NB4 (cell line): ENCODE data around the gene DNAJC9.

Source experiments
- POLR2A ChIP-seq: IDR thresholded peaks from 2 replicates; pipeline ENCODE4 v1.6.1; 2011; ENCODE audit warnings: mild to moderate bottlenecking; ENCODE audit not compliant: insufficient read length; ENCODE audit errors: extremely low read depth
- TF ChIP-seq, protein P1 (sequence below): IDR thresholded peaks from one replicate; pipeline ENCODE4 v1.5.1; 2012; ENCODE audit warnings: low read depth, low read length

DNA sequence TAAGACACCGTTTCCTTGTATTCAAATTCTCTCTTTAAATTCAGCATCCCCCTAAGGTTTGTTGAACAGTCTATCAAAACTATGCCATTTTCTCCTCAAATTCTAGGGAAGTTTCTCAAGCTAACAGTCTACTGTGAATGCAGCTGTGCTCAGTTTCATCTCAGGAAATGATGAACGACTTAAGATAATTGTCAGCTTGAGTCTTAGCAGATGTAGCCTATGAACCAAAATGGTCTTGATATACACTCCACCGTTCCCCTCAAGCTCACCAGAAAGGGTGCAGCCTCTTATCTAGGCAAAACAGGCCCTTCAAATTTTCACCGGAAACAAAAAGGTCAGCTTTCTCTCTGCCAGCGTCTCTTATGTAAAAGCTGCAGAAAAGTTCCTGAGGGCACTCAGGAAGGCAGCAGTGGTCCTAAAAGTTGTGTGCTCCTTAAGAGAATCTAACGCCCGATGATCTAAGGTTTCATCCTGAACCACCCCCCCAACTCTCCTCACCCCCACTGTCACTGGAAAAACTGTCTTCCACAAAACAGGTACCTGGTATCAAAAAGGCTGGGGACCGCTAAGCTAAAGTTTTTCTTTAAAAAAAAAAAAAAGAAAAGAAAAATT is 2.1 kb downstream of the DNAJC9 start:
- TF ChIP-seq POLR2A, result no peak
- TF ChIP-seq, protein P1, sequence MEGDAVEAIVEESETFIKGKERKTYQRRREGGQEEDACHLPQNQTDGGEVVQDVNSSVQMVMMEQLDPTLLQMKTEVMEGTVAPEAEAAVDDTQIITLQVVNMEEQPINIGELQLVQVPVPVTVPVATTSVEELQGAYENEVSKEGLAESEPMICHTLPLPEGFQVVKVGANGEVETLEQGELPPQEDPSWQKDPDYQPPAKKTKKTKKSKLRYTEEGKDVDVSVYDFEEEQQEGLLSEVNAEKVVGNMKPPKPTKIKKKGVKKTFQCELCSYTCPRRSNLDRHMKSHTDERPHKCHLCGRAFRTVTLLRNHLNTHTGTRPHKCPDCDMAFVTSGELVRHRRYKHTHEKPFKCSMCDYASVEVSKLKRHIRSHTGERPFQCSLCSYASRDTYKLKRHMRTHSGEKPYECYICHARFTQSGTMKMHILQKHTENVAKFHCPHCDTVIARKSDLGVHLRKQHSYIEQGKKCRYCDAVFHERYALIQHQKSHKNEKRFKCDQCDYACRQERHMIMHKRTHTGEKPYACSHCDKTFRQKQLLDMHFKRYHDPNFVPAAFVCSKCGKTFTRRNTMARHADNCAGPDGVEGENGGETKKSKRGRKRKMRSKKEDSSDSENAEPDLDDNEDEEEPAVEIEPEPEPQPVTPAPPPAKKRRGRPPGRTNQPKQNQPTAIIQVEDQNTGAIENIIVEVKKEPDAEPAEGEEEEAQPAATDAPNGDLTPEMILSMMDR, result no peak
